Activated CD4-positive, alpha-beta T cell treated with anti-CD3 and anti-CD28 coated beads for 48 hours (primary cell): ENCODE measurements around the gene POMP.
A peak's percentile ranks its signal among the peaks of the same experiment; 100 is the strongest.

Experiments
- DNase-seq: peaks from one replicate; pipeline ENCODE4 v3.0.0-alpha.2; 2020

POMP gene

GRCh38 chr13:28704282-28704681 lies 45.4 kb downstream of the POMP start:
- no peak for DNase-seq

GRCh38 chr13:28704919-28705318 lies 46.0 kb downstream of the POMP start:
- no peak for DNase-seq

- DNase-seq, result no peak
Observed at GRCh38 chr13:28705461-28706083, 46.6 kb downstream of the POMP start.

GRCh38 chr13:28707629-28708427 lies 48.9 kb downstream of the POMP start:
- peak; percentile 17 for DNase-seq

GRCh38 chr13:28710161-28710560 lies 51.2 kb downstream of the POMP start:
- no peak for DNase-seq

GRCh38 chr13:28714651-28715050 lies 55.7 kb downstream of the POMP start:
- DNase-seq, result no peak

- no peak for DNase-seq
Observed at GRCh38 chr13:28716511-28716910, 57.6 kb downstream of the POMP start.

- DNase-seq, result no peak
Observed at GRCh38 chr13:28717170-28717569, 58.2 kb downstream of the POMP start.

- DNase-seq, result no peak
Observed at GRCh38 chr13:28718196-28718542, 59.2 kb downstream of the POMP start.

GRCh38 chr13:28718543-28719226 lies 59.8 kb downstream of the POMP start, which contains the start of gene SLC46A3:
TSS of gene SLC46A3 (minus strand) at chr13:28718970. CDS start at chr13:28717998, 972 bp downstream.
- peak; percentile 97 for DNase-seq

GRCh38 chr13:28719227-28720055 lies 60.5 kb downstream of the POMP start:
- DNase-seq, result no peak

GRCh38 chr13:28723806-28724205 lies 64.9 kb downstream of the POMP start:
- DNase-seq, result no peak

- no peak for DNase-seq
Observed at GRCh38 chr13:28725046-28725610, 66.2 kb downstream of the POMP start.
